Testis (tissue), 2 donors: ENCODE measurements around the gene WNT4.

Experiments
- CTCF ChIP-seq, 3 experiments: fragments of 450-650 bp in 2 of 3; fragments of 200-600 bp in 1 of 3; sonication (generic) in 1 of 3; IDR thresholded peaks; one replicate each; pipeline ENCODE4 v1.5.1; 2016 to 2019; ENCODE audit warnings: antibody characterized with exemption in 3 of 3, mild to moderate bottlenecking in 2 of 3, moderate library complexity in 1 of 3
- POLR2A ChIP-seq: fragments of 450-650 bp; IDR thresholded peaks from one replicate; pipeline ENCODE4 v1.6.1; 2017; ENCODE audit warnings: antibody characterized with exemption, mild to moderate bottlenecking, moderate library complexity

DNA sequence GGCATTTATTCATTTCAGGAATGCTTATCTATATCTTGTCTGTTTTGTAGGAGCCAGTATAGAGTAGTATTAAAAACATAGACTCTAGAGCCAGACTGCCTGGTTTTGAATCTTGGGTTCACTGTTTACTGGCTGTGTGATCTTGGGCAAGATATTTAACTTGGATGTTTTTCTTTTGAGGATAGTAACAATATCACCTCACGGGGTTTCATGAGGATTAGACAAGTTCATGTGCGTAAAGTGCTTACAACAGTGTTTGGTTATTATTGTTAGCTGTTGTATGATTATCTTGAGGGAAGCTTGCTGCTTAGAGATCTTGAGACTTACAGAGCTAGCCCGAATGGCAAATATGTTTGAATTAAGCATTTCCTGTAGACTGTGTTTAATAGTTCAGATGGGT lies 40.2 kb downstream of the WNT4 start:
- TF ChIP-seq CTCF (IDR thresholded peaks at IDR 0.05): no peak
- no peak for TF ChIP-seq POLR2A
